Endothelial cell of umbilical vein (primary cell): ENCODE results near the gene SDC3. TPM values are rescaled to one million over a fixed set of nuclear protein-coding genes. Genes with fewer than 3 reads are reported as not detected.

Source experiments
- BruUV-seq: library from RNA; stranded (reverse); fragments of 400-500 nt; replicated peaks from 2 replicates; lab custom pipeline; 2021; lab: Mats Ljungman, UMichigan
- CTCF ChIA-PET: fragments of 300-600, 350-600 bp; sonication (Branson Sonifier 250); formaldehyde crosslinking; loops from one replicate; lab custom pipeline; 2021; ENCODE audit warnings: antibody characterized with exemption, inconsistent platforms; lab: Charles Lee
- POLR2A ChIA-PET: fragments of 300-600, 350-600 bp; sonication (Branson Sonifier 250); formaldehyde crosslinking; loops from one replicate; lab custom pipeline; 2021; ENCODE audit warnings: antibody characterized with exemption, inconsistent platforms; lab: Charles Lee
- DNase-seq: peaks from one replicate; pipeline ENCODE4 v3.0.0-alpha.2; 2011; ENCODE audit warnings: low read depth, low spot score
- FAIRE-seq: peaks from 2 replicates; lab custom pipeline; 2011; peaks lifted over from hg19 to GRCh38; lab: Jason Lieb, UNC
- H2AFZ ChIP-seq: 2 replicates; pipeline ENCODE4 v1.6.0; 2012; ENCODE audit warnings: low read depth, low read length, control low read depth, inconsistent platforms
- H3K27ac ChIP-seq: 2 replicates; pipeline ENCODE4 v1.5.1; 2011; ENCODE audit warnings: low read depth, mild to moderate bottlenecking, control low read depth, low read length, moderate library complexity; ENCODE audit not compliant: insufficient read depth
- H3K27me3 ChIP-seq, 2 experiments: 2 replicates each; pipeline versions ENCODE4 v1.6.0 to v1.6.1; 2011; ENCODE audit warnings: low read length in 2 of 2, mixed read lengths in 1 of 2; ENCODE audit not compliant: control insufficient read depth in 2 of 2, insufficient read depth in 2 of 2
- H3K36me3 ChIP-seq, 2 experiments: 2 replicates in 1 of 2; 3 replicates in 1 of 2; pipeline ENCODE4 v1.5.1; 2011; ENCODE audit warnings: low read length in 2 of 2, mild to moderate bottlenecking in 1 of 2, moderate library complexity in 1 of 2; ENCODE audit not compliant: control insufficient read depth in 2 of 2, insufficient read depth in 2 of 2; ENCODE audit errors: extremely low read depth in 1 of 2
- H3K4me1 ChIP-seq: 3 replicates; pipeline ENCODE4 v1.5.1; 2011; ENCODE audit warnings: mild to moderate bottlenecking, low read length; ENCODE audit not compliant: control insufficient read depth, insufficient read depth; ENCODE audit errors: extremely low read depth
- H3K4me2 ChIP-seq: 2 replicates; pipeline ENCODE4 v1.6.1; 2011; ENCODE audit warnings: low read length, control low read depth, mixed read lengths; ENCODE audit not compliant: insufficient read depth
- H3K4me3 ChIP-seq, 3 experiments: fragments of 200-600 bp in 1 of 3; sonication (generic), shearing (Covaris generic) in 1 of 3; replicated peaks in 1 of 3; 2 replicates each; pipeline ENCODE4 v1.5.1; 2011 to 2016; ENCODE audit warnings: control low read depth in 3 of 3, low read length in 3 of 3, mild to moderate bottlenecking in 2 of 3, inconsistent platforms in 1 of 3, low read depth in 1 of 3, moderate library complexity in 1 of 3; ENCODE audit not compliant: insufficient read depth in 1 of 3
- H3K79me2 ChIP-seq: 2 replicates; pipeline ENCODE4 v1.6.0; 2012; ENCODE audit warnings: low read length, inconsistent platforms; ENCODE audit not compliant: control insufficient read depth, insufficient read depth
- H3K9ac ChIP-seq: replicated peaks from 2 replicates; pipeline ENCODE3; 2011; ENCODE audit warnings: low read length, control low read depth; ENCODE audit not compliant: insufficient read depth; ENCODE audit errors: extremely low read depth
- H3K9me1 ChIP-seq: replicated peaks from 3 replicates; pipeline ENCODE4 v1.6.0; 2011; ENCODE audit warnings: mild to moderate bottlenecking, low read length; ENCODE audit not compliant: control insufficient read depth, insufficient read depth; ENCODE audit errors: extremely low read depth
- H3K9me3 ChIP-seq: replicated peaks from 2 replicates; pipeline ENCODE4 v1.5.1; 2012; ENCODE audit warnings: low read length, inconsistent platforms; ENCODE audit not compliant: control insufficient read depth, insufficient read depth
- H4K20me1 ChIP-seq: replicated peaks from 2 replicates; pipeline ENCODE3; 2011; ENCODE audit warnings: mild to moderate bottlenecking, low read length; ENCODE audit not compliant: control insufficient read depth, insufficient read depth; ENCODE audit errors: extremely low read depth
- EZH2 ChIP-seq: IDR thresholded peaks from 2 replicates; pipeline ENCODE4 v1.6.1; 2012; ENCODE audit warnings: borderline replicate concordance, low read depth, mild to moderate bottlenecking, moderate library complexity, low read length, inconsistent platforms; ENCODE audit not compliant: severe bottlenecking
- GATA2 ChIP-seq: IDR thresholded peaks from 2 replicates; pipeline ENCODE4 v1.7.0; 2011; ENCODE audit warnings: low read depth, mild to moderate bottlenecking, moderate library complexity, mixed read lengths, low read length; ENCODE audit not compliant: insufficient read length, insufficient read depth
- MYC ChIP-seq: IDR thresholded peaks from one replicate; pipeline ENCODE4 v1.6.1; 2011; ENCODE audit warnings: mild to moderate bottlenecking, low read depth, low read length
- POLR2A ChIP-seq: IDR thresholded peaks from 2 replicates; pipeline ENCODE4 v1.6.1; 2012; ENCODE audit warnings: low read depth, mild to moderate bottlenecking, control low read depth, low read length
- POLR2AphosphoS5 ChIP-seq: IDR thresholded peaks from 2 replicates; pipeline ENCODE4 v1.6.1; 2012; ENCODE audit warnings: low read depth, mild to moderate bottlenecking, control low read depth, low read length, moderate library complexity; ENCODE audit not compliant: insufficient read depth
- dilution Hi-C: fragments of 300-500 bp; cut with MboI; formaldehyde crosslinking; loops from one replicate; pipeline ENCODE4 v1.15.0; 2019; ENCODE audit warnings: low sequenced_read_pairs; ENCODE audit not compliant: extremely low pct_ligation_motif_present
- intact Hi-C: fragments of 100-400 bp; cut with micrococcal nuclease; formaldehyde crosslinking; loops from one replicate; pipeline ENCODE4 v1.10.0; 2022
- polyA plus RNA-seq, 4 experiments: library from polyadenylated mRNA; depleted of rRNA in 3 of 4; stranded (reverse) in 3 of 4; unstranded in 1 of 4; fragments of >200 nt; gene quantifications; 2 replicates each; pipeline versions ENCODE4 v1.2.1 to v1.2.3, GENCODE V29; 2011 to 2012; ENCODE audit warnings: missing spikeins in 1 of 4
- total RNA-seq: library from RNA; stranded (reverse); gene quantifications from 2 replicates; pipeline ENCODE4 v1.2.3, GENCODE V29; 2021
- TF ChIP-seq, protein P1 (sequence below): IDR thresholded peaks from 2 replicates; pipeline ENCODE4 v1.6.1; 2011; ENCODE audit not compliant: insufficient read depth, insufficient read length
- TF ChIP-seq, protein P2 (sequence below), 2 donors: IDR thresholded peaks; 1 replicate in 1 of 2; 2 replicates in 1 of 2; pipeline ENCODE4 v1.5.1; 2011; ENCODE audit warnings: low read length in 2 of 2, mild to moderate bottlenecking in 2 of 2, moderate library complexity in 2 of 2, control low read depth in 1 of 2, inconsistent platforms in 1 of 2, low read depth in 1 of 2; ENCODE audit not compliant: insufficient read depth in 1 of 2; ENCODE audit errors: extremely low read depth in 1 of 2

SDC3 gene
- total and polyA plus RNA-seq, 2 donors (not counting 3 experiments of a cell fraction or from before 2014, with no cell fraction given): 7.1 to 25.9 TPM

DNA sequence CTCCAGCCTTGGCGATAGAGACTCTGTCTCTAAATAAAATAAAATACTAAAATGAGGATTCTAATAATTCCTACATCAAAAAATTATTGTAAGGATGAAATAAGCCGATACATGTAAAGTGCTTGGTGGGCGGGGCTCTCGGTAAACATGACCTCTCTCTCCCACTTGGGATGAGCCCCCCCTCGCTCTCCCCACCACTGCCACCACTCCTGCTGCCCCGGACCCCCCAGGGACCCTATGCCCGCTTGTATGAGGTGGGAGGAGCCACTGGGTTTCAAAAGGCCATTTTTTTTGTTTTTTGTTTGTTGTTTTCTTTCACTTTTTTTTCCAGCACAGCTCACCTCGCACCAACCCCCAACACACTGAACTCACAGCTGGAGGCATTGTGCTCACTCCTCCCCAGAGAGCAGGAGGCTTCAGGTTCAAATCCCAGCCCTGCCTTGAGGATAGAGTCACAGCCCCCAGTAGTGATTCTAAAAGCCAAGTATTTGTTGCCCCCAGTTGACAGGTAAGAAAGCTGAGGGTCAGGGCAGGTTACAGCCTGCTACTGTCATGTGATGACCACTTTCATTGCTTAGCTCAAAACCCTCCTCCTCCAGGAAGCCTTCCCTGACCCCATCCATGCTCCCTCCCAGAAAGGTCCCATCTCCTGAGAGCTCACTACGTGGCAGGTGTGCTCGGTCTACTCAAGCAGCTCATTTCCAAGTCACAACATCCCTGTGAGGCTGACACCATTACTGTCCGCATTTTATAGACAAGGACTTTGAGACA is 4.2 kb downstream of the SDC3 start:
- no peak for FAIRE-seq
- ChIA-PET POLR2A (no interaction called here), CTCF (interaction anchor here (0.9 to 5.2 kb wide), 7 partner anchors 57 to 125 kb away, joined by 3 to 52 read pairs (median 4); no protein-coding TSS in a partner anchor)
- H3K9ac ChIP-seq: no peak overlapping the region
- dilution Hi-C loops (loop anchor here (25.0 kb wide), 1 partner anchor 92 kb away; no protein-coding TSS in a partner anchor), intact Hi-C loops (no loop called here)
- no peak overlapping the region for H3K4me3 ChIP-seq
- H3K4me1 ChIP-seq: peaks cover 14% of the 10 kb centered on the region
- no peak overlapping the region for H3K4me2 ChIP-seq
- H3K9me1 ChIP-seq: no peaks in the 10 kb centered on the region
- no peaks in the 10 kb centered on the region for H3K27me3 ChIP-seq
- no peak overlapping the region for H3K27ac ChIP-seq
- TF ChIP-seq POLR2A (no peak), EZH2 (no peak), POLR2AphosphoS5 (no peak), MYC (no peak), GATA2 (no peak)
- TF ChIP-seq, protein P1, sequence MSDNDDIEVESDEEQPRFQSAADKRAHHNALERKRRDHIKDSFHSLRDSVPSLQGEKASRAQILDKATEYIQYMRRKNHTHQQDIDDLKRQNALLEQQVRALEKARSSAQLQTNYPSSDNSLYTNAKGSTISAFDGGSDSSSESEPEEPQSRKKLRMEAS: no peak
- TF ChIP-seq, protein P2, sequence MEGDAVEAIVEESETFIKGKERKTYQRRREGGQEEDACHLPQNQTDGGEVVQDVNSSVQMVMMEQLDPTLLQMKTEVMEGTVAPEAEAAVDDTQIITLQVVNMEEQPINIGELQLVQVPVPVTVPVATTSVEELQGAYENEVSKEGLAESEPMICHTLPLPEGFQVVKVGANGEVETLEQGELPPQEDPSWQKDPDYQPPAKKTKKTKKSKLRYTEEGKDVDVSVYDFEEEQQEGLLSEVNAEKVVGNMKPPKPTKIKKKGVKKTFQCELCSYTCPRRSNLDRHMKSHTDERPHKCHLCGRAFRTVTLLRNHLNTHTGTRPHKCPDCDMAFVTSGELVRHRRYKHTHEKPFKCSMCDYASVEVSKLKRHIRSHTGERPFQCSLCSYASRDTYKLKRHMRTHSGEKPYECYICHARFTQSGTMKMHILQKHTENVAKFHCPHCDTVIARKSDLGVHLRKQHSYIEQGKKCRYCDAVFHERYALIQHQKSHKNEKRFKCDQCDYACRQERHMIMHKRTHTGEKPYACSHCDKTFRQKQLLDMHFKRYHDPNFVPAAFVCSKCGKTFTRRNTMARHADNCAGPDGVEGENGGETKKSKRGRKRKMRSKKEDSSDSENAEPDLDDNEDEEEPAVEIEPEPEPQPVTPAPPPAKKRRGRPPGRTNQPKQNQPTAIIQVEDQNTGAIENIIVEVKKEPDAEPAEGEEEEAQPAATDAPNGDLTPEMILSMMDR (IDR thresholded peaks at IDR 0.05; ENCODE audit: extremely low read depth in 1 of 2, insufficient read depth in 1 of 2, low read depth in 1 of 2, low read length in 2 of 2): no peak
- no peaks in the 10 kb centered on the region for H3K79me2 ChIP-seq
- H4K20me1 ChIP-seq: no peaks in the 10 kb centered on the region
- H3K9me3 ChIP-seq: no peaks in the 10 kb centered on the region
- no peak for DNase-seq
- H2AFZ ChIP-seq: no peak overlapping the region
- no TSS peak for BruUV-seq
- H3K36me3 ChIP-seq: no peaks in the 10 kb centered on the region
